Testis (tissue), 2 donors: ENCODE measurements around the gene SYDE1.
"Not testable (repeated sequence)": the region's sequence is repeated elsewhere in the genome, so short reads cannot be mapped to it uniquely, and the experiment has no call there.

ENCODE experiments used
- POLR2A ChIP-seq: fragments of 450-650 bp; IDR thresholded peaks from one replicate; pipeline ENCODE4 v1.6.1; 2017; ENCODE audit warnings: antibody characterized with exemption, mild to moderate bottlenecking, moderate library complexity
- TF ChIP-seq, protein P1 (sequence below), 3 experiments: fragments of 450-650 bp in 2 of 3; fragments of 200-600 bp in 1 of 3; sonication (generic) in 1 of 3; IDR thresholded peaks; one replicate each; pipeline ENCODE4 v1.5.1; 2016 to 2019; ENCODE audit warnings: antibody characterized with exemption in 3 of 3, mild to moderate bottlenecking in 2 of 3, moderate library complexity in 1 of 3

DNA sequence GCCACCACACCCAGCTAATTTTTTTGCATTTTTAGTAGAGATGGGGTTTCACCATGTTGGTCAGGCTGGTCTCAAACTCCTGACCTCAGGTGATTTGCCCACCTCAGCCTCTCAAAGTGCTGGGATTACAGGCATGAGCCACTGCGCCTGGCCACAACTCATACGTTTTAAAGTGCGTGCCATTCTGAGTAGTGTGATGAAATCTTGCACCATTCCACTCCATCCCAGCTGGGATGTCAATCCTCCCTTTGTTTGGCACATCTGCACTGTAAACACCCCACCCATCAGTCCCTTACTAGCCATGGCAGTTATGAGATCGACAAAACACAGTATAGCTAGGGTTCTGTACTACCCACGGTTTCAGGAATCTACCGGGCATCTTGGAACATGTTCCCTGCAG, 9.2 kb upstream of the SYDE1 start:
- TF ChIP-seq, protein P1, sequence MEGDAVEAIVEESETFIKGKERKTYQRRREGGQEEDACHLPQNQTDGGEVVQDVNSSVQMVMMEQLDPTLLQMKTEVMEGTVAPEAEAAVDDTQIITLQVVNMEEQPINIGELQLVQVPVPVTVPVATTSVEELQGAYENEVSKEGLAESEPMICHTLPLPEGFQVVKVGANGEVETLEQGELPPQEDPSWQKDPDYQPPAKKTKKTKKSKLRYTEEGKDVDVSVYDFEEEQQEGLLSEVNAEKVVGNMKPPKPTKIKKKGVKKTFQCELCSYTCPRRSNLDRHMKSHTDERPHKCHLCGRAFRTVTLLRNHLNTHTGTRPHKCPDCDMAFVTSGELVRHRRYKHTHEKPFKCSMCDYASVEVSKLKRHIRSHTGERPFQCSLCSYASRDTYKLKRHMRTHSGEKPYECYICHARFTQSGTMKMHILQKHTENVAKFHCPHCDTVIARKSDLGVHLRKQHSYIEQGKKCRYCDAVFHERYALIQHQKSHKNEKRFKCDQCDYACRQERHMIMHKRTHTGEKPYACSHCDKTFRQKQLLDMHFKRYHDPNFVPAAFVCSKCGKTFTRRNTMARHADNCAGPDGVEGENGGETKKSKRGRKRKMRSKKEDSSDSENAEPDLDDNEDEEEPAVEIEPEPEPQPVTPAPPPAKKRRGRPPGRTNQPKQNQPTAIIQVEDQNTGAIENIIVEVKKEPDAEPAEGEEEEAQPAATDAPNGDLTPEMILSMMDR (IDR thresholded peaks at IDR 0.05), result not testable (repeated sequence)
- TF ChIP-seq POLR2A, result not testable (repeated sequence)
